HT-29 (cell line): ENCODE data around the gene KRTAP10-9. TPM values are rescaled to one million over a fixed set of nuclear protein-coding genes. Genes with fewer than 3 reads are reported as not detected.
"Not testable (repeated sequence)": the region's sequence is repeated elsewhere in the genome, so short reads cannot be mapped to it uniquely, and the experiment has no call there.

ENCODE experiments used
- DNase-seq: peaks from one replicate; pipeline ENCODE4 v3.0.0-alpha.2; 2015; ENCODE audit warnings: low spot score
- total RNA-seq: library from RNA; depleted of rRNA; stranded (reverse); fragments of >200 nt; shearing (Covaris generic); gene quantifications from 2 replicates; pipeline ENCODE4 v1.2.3, GENCODE V29; 2014

Gene KRTAP10-9
- total RNA-seq, 1 experiment from 2014 or later, result not detected

DNA sequence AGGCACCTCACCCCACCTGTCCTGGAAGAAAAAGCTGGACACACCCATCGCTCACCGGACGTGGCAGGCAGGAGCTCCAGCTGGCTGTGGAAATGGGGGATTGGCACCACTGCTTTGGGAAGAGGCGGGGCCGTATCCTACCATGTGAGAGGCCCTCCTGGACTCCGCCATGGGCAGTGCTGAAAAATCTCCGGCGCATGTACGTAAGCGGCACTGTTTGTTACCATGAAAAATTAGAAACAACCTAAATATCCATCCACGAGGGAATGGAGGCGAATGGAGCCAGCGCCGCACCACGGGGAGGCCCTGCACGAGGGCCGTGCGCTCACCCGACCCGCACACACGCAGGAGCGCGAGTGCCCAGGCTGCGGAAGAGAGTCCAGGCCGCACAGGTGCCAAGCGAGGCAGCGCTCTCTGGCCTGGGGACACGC, 11.9 kb upstream of the KRTAP10-9 start:
- DNase-seq, result no peak

DNA sequence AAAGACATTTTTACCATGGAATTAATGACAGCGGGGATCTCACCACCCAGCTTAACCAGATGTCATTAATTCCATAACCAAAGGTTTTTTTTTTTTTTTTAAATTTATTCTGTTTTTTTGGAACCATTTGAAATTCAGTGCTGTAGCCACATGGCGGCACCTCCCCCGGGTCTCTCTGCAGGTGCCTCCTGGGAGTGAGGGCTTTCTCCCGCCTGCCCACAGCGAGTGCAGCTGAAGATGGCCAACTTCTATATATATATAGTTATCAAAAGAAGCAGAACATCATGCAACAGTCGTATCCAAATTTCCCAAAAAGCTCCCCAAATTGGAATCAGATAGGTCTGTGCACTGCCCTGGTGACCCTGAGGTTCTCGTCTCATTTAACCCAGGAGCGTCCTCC, 11.4 kb upstream of the KRTAP10-9 start:
- DNase-seq, result no peak

DNA sequence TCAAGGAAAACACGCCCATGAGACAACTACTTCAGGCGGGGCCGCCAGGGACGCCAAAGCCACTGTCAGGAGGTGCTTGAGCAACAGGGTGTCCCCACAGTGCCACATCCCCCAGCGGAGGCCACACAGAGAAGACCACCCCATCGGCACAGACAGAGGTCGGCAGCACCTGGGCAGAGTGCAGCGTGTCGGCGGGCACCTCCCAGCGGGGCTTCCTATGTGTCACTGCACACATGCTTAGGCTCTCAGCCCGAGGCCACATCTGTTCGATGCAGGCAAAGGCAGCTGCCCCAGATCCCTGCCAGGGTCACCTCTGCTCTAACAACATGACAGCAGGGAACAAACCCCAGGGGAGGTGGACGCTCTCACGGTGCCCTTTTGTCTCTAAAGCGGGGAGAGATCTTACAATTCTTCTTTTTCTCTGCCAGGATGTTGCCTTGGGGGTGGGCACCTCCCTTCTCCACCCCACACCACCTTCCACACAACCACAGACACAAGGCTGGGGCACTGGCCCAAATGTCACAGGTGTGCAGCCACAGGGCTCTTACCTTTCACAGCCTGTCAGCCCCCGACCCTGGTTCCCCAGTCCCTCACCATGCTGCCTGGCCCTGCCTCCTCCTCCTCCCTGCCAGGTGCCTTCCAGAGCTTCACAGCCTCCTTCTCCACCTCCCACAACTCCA, 10.8 kb upstream of the KRTAP10-9 start:
- DNase-seq, result no peak

DNA sequence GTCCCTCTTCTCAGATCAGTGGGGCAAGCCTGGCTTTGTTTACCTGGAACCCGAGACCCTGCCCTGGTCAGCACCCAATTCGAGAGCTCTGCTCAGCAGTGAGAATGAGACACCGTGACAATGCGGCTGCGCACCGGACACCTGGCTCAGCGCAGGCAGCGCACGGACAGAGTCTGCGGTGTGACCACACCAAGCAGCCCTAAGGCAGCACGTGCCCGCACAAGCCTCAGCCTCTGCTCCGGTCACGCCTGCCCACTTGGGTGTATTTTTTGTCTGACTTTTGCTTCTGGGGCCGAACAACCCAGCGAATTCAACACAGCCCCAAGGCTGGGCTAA, 10.3 kb upstream of the KRTAP10-9 start:
- no peak for DNase-seq

DNA sequence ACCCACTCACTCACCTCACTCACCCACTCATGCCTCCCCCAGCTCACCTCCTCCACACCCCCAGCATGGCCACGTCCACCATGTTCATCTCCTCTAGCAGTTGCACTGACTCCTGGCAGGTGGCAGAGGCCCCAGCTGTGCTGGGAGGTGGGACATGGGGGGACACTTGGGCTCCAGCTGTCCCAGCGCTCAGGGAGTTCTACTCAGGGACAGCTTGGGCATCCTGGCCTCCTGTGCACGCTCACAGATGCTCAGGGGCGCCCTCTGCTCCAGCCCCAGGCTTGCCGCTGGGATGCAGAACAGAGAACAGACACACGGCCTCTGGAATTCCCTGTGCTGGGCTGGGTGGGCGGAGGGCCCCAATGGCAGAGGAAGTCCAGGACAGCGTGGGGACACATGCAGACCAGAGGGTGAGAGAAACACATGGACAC, 9.8 kb upstream of the KRTAP10-9 start:
- no peak for DNase-seq

DNA sequence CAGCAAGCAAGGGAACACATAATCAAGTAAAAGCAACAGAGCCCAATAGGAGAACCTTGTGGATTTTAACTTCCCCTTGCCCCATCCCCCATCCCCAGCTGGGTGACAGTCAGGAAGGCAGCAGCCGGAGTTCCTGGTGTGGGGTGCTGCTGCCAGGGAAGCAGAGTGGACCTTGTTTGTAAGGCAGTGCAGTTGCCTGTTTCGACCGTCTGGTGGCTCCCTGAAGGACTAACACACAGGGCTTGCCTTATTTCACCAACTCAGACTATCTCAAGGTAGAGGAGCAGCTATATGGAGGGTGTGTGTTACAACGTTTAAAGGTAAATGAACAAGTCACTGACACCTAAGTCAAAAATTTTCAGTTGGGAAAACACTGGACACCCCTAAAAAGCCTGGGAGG, 8.4 kb upstream of the KRTAP10-9 start:
- DNase-seq, result peak; percentile 14

DNA sequence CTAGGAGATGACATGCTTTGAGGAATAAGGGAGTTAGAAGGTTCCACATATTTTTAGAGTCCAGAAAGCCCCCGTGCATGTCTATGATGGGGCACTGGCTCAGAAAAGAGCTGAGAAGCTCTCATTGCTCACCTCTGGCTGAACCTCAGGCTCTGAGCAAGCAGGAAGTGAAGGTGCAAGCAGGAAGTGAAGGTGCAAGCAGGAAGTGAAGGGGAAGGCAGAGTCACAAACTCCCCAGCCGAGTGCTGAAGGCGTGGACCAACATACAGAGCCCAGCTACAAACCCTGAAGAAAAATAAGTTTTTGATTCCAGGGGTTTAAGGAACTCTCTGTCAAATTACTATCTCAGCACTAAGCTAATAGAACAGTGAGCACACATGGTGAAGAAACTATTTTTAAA, 8.0 kb upstream of the KRTAP10-9 start:
- no peak for DNase-seq

DNA sequence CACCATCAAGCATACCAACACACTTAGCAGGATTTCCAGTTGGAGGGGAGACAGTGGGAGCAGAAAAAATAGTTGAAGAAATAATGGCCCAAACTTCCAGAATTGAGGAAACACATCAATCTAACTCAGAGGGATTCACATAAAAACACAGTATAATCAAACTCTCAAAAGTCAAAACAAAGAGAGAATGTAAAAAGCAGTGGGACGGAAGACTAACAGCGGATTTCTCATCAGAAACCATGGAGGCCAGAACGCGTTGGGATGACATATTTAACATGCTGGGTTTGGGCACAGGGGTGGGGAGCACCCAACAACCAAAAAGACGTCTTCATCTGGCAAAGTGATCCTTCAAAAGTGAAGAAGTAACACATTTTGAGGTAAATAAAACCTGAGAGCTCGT, 7.0 kb upstream of the KRTAP10-9 start:
- DNase-seq, result no peak

DNA sequence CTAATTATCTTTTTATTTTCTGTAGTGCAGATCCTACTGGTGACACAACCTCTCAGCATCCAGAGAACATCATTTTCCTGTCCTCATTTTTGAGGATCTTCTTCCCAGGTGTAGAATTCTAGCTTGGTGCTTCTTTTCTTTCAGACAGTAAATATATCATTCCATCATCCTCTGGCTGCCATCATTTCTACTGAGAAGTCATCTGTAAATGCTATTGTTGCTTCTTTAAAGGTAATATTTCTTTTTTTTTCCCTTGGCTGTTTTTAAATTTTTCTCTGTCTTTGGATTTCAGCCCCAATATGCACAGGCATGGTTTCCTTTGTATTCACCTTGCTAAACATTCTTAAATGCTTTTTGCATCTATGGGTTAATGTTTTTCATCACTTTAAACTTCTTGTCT, 3.3 kb upstream of the KRTAP10-9 start:
- no peak for DNase-seq

DNA sequence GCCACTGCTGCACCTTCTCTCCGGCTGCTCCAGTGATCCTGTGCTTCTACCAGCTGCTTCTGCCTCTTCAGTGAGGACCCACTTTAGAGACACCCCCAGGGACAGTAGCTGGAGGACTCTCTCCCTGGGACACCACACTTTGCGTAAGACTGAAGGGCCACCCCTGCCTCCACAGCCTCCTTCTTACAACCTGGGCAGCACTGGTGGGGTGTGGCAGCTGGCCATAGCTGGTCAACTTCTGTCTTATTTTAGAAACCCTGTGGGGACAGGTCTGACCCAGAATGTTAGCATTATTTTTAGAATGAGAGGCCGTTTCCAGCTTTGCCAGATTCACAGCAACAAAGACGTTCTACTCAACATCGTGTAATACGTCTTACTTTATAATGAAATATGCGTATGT, 1.1 kb upstream of the KRTAP10-9 start:
- DNase-seq, result no peak

DNA sequence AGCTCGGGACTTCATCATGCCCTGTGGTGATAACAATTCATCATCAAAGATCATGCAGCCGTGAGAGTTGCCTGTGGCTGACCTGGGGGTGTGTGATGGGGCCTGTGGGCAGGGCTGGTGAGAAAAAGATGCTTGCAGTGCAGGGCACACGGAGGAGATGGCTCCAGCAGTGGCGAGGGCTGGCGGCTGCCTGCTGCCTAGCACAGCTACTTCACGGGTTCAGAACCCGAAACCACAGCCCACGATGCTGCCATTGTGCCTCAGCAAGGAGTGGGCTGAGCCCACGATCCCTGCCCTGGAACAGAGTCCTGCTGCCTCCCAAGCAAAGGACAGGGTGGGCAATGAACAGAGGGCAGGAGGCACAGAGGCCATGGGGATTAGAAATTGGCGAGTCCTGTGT, 631 bp upstream of the KRTAP10-9 start:
- no peak for DNase-seq

DNA sequence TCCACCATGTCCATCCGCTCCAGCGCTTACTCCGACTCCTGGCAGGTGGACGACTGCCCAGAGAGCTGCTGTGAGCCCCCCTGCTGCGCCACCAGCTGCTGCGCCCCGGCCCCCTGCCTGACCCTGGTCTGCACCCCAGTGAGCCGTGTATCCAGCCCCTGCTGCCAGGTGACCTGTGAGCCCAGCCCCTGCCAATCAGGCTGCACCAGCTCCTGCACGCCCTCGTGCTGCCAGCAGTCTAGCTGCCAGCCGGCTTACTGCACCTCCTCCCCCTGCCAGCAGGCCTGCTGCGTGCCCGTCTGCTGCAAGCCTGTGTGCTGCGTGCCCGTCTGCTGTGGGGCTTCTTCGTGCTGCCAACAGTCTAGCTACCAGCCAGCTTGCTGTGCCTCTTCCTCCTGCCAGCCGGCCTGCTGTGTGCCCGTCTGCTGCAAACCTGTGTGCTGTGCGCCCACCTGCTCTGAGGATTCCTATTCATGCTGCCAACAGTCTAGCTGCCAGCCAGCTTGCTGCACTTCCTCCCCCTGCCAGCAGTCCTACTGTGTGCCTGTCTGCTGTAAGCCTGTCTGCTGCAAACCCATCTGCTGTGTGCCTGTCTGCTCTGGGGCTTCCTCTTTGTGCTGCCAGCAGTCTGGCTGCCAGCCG, 409 bp downstream of the KRTAP10-9 start:
- DNase-seq, result not testable (repeated sequence)

DNA sequence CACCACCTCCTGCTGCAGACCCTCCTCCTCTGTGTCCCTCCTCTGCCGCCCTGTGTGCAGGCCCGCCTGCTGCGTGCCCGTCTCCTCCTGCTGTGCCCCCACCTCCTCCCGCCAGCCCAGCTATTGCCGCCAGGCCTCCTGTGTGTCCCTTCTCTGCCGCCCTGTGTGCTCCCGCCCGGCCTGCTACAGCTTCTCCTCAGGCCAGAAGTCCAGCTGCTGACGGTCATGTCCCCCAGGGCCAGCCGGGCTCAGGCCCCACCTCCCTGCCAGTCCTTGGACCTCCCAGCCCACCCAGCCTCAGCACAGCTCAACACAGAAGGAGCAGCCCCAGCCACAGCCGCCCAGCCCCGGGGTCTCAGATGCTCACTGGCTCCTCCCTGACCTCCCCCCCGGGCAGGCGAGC, 939 bp downstream of the KRTAP10-9 start:
- not testable (repeated sequence) for DNase-seq

DNA sequence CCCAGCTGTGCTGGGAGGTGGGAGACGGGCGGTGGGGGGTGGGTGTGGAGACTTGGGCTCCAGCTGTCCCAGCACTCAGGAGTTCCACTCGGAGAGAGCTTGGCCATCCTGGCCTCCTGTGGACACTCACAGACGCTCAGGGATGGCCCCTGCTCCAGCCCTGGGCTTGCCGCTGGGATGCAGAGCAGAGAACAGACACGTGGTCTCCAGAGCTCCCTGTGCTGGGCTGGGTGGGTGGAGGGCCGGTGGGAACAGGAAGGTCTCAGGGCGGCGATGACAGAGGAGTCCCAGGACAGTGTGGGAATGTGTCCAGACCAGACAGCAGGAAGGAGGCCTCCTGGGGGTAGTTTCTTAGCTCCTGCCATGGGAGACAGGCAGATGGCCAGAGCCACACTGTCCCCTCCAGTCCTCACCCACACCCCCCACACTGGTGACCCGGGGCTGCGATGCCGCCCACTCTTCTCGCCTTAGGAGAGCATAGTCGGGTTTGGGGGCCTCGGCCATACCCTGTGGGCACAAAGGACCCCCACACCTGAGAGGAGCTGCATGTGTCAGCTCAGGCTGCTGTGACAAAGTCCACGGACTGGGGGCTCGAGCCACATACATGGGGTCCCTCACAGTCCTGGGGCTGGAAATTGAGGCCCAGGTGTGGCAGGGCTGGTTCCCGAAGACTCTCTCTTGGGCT, 2.0 kb downstream of the KRTAP10-9 start:
- no peak for DNase-seq

DNA sequence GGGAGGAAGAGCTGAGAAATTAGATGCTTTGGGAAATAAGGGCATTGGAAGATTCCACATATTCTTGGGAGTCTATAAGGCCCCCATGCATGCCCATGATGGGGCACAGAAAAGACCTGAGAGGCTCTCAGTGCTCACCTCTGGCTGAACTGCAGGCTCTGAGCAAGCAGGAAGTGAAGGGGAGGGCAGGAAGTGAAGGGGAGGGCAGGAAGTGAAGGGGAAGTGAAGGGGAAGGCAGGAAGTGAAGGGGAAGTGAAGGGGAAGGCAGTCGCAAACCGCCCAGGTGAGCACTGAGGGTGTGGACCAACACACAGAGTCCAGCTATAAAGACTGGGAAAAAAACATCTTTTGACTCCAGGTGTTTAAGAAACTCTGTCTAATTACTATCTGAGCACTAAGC, 3.5 kb downstream of the KRTAP10-9 start:
- no peak for DNase-seq

DNA sequence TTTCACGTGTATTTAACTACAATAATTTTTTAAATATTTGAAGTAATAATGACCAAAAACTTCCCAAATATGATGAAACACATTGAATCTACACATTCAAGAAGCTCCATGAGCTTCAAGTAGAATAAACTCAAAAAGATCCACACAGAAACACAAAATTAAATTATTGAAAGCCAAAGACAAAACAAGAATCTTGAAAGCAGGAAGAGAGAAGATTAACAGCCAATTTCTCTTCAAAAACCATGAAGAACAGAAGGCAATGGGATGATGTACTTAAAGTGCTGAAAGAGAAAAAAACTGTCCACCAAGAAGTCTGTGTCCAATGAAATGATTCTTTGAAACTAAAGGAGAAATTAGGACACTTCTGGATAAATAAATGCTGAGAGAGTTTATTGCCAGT, 5.2 kb downstream of the KRTAP10-9 start:
- DNase-seq, result no peak

DNA sequence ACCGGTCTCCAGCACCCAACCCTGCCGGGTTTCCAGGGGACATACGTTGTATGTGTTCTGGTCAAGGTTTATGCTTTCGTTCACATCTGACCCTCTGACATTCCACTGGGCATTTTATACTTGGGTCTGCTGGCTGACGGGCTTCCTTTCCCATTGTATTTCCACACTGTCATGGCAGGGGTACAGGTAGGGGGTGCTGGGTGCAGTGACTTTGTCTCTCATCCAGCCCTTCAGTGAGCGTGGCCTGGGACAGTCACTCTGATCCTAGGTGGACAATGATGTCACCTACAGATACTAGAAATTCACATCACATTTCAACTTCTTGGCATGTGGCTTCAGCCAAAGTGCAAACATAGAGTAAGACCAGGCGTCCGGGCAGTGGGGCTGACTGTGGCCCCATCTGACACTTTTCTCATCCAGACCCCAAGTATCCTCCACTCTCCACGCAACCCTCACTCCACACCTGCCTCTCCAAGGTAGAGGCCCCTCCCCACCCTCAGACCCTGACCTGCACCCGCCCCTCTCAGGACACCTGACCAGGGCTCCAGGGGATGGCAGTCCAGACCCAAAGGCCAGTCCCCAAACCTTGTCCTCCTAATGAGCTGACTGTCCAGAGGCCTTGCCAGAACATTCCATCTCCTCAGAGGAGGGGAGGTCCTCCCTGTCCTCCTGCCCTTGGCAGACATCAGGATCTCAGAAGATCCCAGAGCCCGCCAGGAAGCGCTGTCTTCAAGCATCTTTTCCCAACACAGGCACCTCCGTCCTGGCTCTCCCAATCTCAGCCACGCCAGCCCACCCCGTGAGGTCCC, 9.5 kb downstream of the KRTAP10-9 start:
- no peak for DNase-seq

DNA sequence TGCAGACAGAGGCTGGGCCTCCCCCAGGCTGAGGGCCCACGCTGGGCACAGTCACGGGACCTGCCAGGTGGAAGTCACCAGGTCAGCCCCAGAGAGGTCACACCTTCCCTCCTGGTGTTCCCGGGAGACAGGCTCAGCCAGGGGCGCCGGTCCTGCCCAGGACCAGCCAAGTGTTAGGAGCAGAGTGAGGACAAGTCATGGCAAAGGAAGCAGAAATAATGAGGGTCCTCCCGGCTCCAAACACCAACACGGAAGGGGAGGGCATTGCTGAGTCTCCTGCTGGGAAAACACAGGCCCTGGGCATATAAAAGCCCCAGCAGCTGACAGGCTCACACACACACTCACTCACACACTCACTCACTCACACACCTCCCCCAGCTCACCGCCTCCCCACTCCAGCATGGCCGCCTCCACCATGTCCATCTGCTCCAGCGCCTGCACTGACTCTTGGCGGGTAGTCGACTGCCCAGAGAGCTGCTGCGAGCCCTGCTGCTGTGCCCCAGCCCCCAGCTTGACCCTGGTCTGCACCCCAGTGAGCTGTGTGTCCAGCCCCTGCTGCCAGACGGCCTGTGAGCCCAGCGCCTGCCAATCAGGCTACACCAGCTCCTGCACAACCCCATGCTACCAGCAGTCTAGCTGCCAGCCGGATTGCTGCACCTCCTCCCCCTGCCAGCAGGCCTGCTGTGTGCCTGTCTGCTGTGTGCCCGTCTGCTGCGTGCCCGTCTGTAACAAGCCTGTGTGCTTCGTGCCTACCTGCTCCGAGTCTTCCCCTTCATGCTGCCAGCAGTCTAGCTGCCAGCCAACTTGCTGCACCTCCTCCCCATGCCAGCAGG, 10.3 kb downstream of the KRTAP10-9 start, which contains the start of gene KRTAP10-10:
KRTAP10-10 (plus strand) TSS at position 339 of the 833 bp plus-strand sequence; CDS start at position 401, 62 bp downstream.
- DNase-seq, result no peak

DNA sequence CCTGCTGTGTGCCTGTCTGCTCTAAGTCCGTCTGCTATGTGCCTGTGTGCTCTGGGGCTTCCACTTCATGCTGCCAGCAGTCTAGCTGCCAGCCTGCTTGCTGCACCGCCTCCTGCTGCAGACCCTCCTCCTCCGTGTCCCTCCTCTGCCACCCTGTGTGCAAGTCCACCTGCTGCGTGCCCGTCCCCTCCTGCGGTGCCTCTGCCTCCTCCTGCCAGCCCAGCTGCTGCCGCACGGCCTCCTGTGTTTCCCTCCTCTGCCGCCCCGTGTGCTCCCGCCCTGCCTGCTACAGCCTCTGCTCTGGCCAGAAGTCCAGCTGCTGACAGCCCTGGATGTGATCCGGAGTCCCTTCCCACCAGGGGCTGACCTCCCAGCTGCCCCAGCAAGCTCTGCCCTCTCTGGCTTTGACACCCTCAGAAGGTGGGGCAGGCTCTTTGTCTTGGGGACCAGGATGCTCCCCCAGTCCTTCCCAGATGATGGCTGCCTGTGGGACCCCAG, 11.0 kb downstream of the KRTAP10-9 start:
- not testable (repeated sequence) for DNase-seq

DNA sequence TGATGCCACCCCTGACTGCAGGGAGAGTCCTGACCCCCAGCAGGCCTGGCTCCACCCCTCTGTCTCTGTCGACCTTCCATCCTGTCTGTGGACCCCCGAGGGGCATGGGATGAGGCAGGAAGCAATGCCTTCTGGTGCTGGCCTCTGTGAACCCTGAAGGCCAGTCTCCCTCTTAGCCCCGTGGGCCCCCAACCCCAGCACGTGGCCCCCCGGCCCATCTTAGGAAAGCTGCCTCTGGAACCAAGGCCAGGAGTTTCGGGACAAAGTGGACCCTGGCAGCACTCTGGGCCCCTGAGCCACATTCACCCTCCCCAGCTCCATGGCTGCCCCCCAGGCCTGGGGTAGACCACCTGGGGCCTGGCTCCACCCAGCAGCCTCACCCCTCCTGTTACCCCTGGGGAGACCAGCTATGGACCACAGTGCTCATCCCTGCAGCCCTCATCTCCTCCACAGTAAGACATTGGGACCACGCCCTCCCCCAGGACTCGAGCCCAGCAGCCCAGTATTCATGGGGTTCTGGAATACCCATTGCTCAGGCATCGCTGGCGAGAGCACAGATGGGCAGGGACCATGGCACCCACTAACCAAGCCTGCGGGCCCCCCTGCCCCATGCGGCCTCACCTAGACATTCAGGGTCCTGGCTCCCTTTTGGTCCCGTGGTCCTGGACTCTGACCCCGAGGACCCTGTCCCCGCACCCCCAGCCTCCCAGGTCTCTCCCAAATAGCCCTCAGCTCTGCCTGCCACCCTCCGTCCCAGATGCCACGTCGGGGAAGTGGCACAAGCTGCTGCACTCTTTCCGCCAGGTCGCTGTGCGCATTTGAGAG, 11.8 kb downstream of the KRTAP10-9 start:
- not testable (repeated sequence) for DNase-seq
